ENCODE data around the gene PIK3C2G.

Gene PIK3C2G

GRCh38 chr12:18591473-18591872, 330.2 kb downstream of the PIK3C2G start:
- TF ChIP-seq CTCF (IDR thresholded peaks at IDR 0.05), result no peak

GRCh38 chr12:18595412-18595811, 334.1 kb downstream of the PIK3C2G start:
- no peak for TF ChIP-seq CTCF (IDR thresholded peaks at IDR 0.05)

GRCh38 chr12:18601962-18602361, 340.6 kb downstream of the PIK3C2G start:
- TF ChIP-seq CTCF (IDR thresholded peaks at IDR 0.05), result no peak

- TF ChIP-seq CTCF (IDR thresholded peaks at IDR 0.05), result no peak
These were observed 351.7 kb downstream of the PIK3C2G start for GRCh38 chr12:18612971-18613370.

GRCh38 chr12:18620986-18621385, 359.7 kb downstream of the PIK3C2G start:
- no peak for TF ChIP-seq CTCF (IDR thresholded peaks at IDR 0.05)

- TF ChIP-seq CTCF (IDR thresholded peaks at IDR 0.05), result no peak
These were observed 368.1 kb downstream of the PIK3C2G start for GRCh38 chr12:18629445-18629844.

- no peak for TF ChIP-seq CTCF (IDR thresholded peaks at IDR 0.05)
These were observed 368.6 kb downstream of the PIK3C2G start for GRCh38 chr12:18629916-18630315.

- no peak for TF ChIP-seq CTCF (IDR thresholded peaks at IDR 0.05)
These were observed 370.0 kb downstream of the PIK3C2G start for GRCh38 chr12:18631339-18631738.

All from LNCAP (cell line).